ENCODE results near the gene MAP2K5.

GRCh38 chr15:67528513-67528912 is 14.0 kb upstream of the MAP2K5 start:
- TF ChIP-seq POLR2AphosphoS5 (IDR thresholded peaks at IDR 0.05; ENCODE audit: borderline replicate concordance, low read depth, low read length) (no peak), EZH2 (IDR thresholded peaks at IDR 0.05) (no peak)

All from SK-N-MC (cell line).